DOHH2 (cell line): ENCODE measurements around the gene GRIN1.

Experiments
- CTCF ChIP-seq: fragments of 200-600 bp; sonication (generic); IDR thresholded peaks from one replicate; pipeline ENCODE4 v1.5.1; 2014; ENCODE audit warnings: antibody characterized with exemption, mild to moderate bottlenecking, low read depth, low read length; ENCODE audit not compliant: poor library complexity, severe bottlenecking
- EZH2phosphoT487 ChIP-seq: fragments of 200-600 bp; sonication (generic); IDR thresholded peaks from 2 replicates; pipeline ENCODE4 v1.6.1; 2017; ENCODE audit warnings: borderline replicate concordance, mild to moderate bottlenecking, antibody characterized with exemption, low read length, moderate library complexity, mixed read lengths

GRCh38 chr9:137214620-137215019 lies 75.7 kb downstream of the GRIN1 start:
- TF ChIP-seq CTCF: no peak
- TF ChIP-seq EZH2phosphoT487: no peak
